ENCODE results near the gene FCHSD2. TPM values are rescaled to one million over a fixed set of nuclear protein-coding genes. Genes with fewer than 3 reads are reported as not detected.

FCHSD2 gene
- total and polyA plus RNA-seq, 10 donors = 30.2 to 129 (median 69.7) TPM

DNA sequence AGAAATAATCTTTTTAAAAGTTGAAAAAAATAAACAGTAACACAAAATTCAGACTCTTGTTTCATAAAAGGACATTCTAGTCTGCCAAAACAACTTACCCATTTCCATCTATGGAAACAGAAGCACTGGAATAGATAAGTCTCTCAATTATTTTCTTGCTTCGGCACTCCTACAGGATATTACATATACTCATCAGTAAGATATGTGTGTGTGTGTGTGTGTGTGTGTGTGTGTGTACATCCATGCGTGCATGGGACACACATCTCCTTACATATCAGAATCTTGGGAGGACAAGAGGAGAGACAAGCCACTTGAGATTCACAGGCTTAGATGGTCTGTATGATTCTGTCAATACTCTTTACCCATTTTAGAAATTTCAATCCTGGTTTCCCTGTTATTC, 183.3 kb downstream of the FCHSD2 start:
- no peaks in the 10 kb centered on the region for H3K9me3 ChIP-seq
- no peaks in the 10 kb centered on the region for H3K27me3 ChIP-seq (replicated peaks in 1 of 7)
- TF ChIP-seq, protein P1, sequence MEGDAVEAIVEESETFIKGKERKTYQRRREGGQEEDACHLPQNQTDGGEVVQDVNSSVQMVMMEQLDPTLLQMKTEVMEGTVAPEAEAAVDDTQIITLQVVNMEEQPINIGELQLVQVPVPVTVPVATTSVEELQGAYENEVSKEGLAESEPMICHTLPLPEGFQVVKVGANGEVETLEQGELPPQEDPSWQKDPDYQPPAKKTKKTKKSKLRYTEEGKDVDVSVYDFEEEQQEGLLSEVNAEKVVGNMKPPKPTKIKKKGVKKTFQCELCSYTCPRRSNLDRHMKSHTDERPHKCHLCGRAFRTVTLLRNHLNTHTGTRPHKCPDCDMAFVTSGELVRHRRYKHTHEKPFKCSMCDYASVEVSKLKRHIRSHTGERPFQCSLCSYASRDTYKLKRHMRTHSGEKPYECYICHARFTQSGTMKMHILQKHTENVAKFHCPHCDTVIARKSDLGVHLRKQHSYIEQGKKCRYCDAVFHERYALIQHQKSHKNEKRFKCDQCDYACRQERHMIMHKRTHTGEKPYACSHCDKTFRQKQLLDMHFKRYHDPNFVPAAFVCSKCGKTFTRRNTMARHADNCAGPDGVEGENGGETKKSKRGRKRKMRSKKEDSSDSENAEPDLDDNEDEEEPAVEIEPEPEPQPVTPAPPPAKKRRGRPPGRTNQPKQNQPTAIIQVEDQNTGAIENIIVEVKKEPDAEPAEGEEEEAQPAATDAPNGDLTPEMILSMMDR (IDR thresholded peaks at IDR 0.05 in 8 of 11, conservative IDR thresholded peaks at IDR 0.05 in 3 of 11) = no peak
- no peak for TF ChIP-seq POLR2A (IDR thresholded peaks at IDR 0.05)
- TF ChIP-seq POLR2AphosphoS5 (IDR thresholded peaks at IDR 0.05) = no peak
- H3K4me1 ChIP-seq = peaks cover 0 to 52% (median 23%) of the 10 kb centered on the region in 6 donors
- no peak overlapping the region for H3K4me3 ChIP-seq
- DNase-seq = no peak
- 78 to 88% (median 84%) methylated on average over 2 of the region's 2 CpGs for WGBS, 5 donors
- H3K36me3 ChIP-seq = peaks cover 0 to 42% (median 6%) of the 10 kb centered on the region in 6 donors
- intact Hi-C loops (cut with DNase I; ENCODE audit: low total_unique reads) = no loop called here
- H3K27ac ChIP-seq = no peak overlapping the region

DNA sequence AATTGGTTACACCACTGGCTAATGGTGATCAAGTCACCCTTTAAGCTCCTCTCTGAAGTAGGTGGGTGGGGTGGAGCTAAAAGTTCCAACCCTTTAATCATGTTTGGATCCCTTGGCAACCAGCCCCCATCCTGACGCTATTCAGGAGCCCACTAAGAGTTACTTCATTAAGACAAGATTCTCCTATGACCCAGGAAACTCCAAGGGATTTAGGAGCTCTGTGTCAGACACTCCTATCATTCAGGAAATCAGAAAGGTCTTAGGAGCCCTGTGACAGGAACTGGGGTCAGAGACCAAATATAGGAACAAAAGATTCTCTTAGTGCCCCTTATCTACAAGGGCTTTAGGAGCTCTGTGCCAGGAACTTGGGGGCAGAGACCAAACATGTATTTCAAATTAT, 186.7 kb downstream of the FCHSD2 start:
- DNase-seq = no peak
- peak overlapping the region in 4 of 8 donors; percentile 0 to 51 (median 28) for H3K27ac ChIP-seq
- intact Hi-C loops (cut with DNase I; ENCODE audit: low total_unique reads) = no loop called here
- 64 to 78% (median 74%) methylated on average over 1 of the region's 1 CpG for WGBS, 5 donors
- H3K4me1 ChIP-seq = peaks cover 5 to 64% (median 45%) of the 10 kb centered on the region in 6 donors
- H3K4me3 ChIP-seq = no peak overlapping the region
- TF ChIP-seq, protein P1 (IDR thresholded peaks at IDR 0.05 in 8 of 11, conservative IDR thresholded peaks at IDR 0.05 in 3 of 11) = no peak
- TF ChIP-seq POLR2A (IDR thresholded peaks at IDR 0.05) = no peak
- no peak for TF ChIP-seq POLR2AphosphoS5 (IDR thresholded peaks at IDR 0.05)
- H3K27me3 ChIP-seq (replicated peaks in 1 of 7) = no peaks in the 10 kb centered on the region
- H3K36me3 ChIP-seq = peaks cover 0 to 23% (median 6%) of the 10 kb centered on the region in 6 donors
- H3K9me3 ChIP-seq = no peaks in the 10 kb centered on the region

- intact Hi-C loops (cut with DNase I; ENCODE audit: low total_unique reads) = no loop called here
- Histone ChIP-seq H3K27me3 (replicated peaks in 1 of 7) (no peaks in the 10 kb centered on the region), H3K4me3 (no peak overlapping the region), H3K4me1 (peaks cover 5 to 66% (median 44%) of the 10 kb centered on the region in 6 donors), H3K36me3 (peaks cover 0 to 17% (median 6%) of the 10 kb centered on the region in 6 donors), H3K27ac (peak overlapping the region in 2 of 8 donors; percentile 0 to 36), H3K9me3 (no peaks in the 10 kb centered on the region)
- TF ChIP-seq POLR2A (IDR thresholded peaks at IDR 0.05) (no peak), POLR2AphosphoS5 (IDR thresholded peaks at IDR 0.05) (peak in 1 of 3 donors; percentile 5)
- TF ChIP-seq, protein P1 (IDR thresholded peaks at IDR 0.05 in 8 of 11, conservative IDR thresholded peaks at IDR 0.05 in 3 of 11) = no peak
- 59 to 80% (median 73%) methylated on average over 3 of the region's 3 CpGs for WGBS, 5 donors
- no peak for DNase-seq
These were observed 187.3 kb downstream of the FCHSD2 start for GRCh38 chr11:72954860-72955259.

DNA sequence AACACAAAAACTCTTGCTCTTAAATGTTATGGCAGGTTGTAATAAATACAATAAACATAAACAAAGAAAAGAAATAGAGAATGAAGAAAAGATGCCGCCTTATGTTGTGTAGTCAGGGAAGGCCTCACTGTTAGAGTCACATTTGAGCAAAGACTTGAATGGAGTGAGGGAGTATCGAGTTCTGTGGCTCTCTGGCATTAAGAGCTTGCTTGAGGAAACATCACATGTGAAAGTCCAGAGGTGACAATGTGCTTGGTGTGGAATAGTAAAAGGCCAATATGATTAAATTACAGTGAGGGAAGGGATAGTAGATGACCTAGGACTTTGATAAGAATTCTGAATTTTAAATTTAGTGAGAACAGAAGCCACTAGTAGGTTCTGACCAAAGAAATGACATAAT, 188.5 kb downstream of the FCHSD2 start:
- H3K4me1 ChIP-seq = peaks cover 5 to 66% (median 44%) of the 10 kb centered on the region in 6 donors
- peaks cover 0 to 13% (median 6%) of the 10 kb centered on the region in 6 donors for H3K36me3 ChIP-seq
- WGBS, 5 donors = 94 to 99% (median 97%) methylated on average over 2 of the region's 2 CpGs
- no peak for DNase-seq
- no peaks in the 10 kb centered on the region for H3K27me3 ChIP-seq (replicated peaks in 1 of 7)
- no peaks in the 10 kb centered on the region for H3K9me3 ChIP-seq
- TF ChIP-seq, protein P1 (IDR thresholded peaks at IDR 0.05 in 8 of 11, conservative IDR thresholded peaks at IDR 0.05 in 3 of 11) = no peak
- TF ChIP-seq POLR2A (IDR thresholded peaks at IDR 0.05) (no peak), POLR2AphosphoS5 (IDR thresholded peaks at IDR 0.05) (no peak)
- no peak overlapping the region for H3K4me3 ChIP-seq
- intact Hi-C loops (cut with DNase I; ENCODE audit: low total_unique reads) = no loop called here
- H3K27ac ChIP-seq = peak overlapping the region in 5 of 8 donors; percentile 69 to 88 (median 83)
